Loucy (cell line): Measurements from ENCODE around the gene CELF3.
A peak's percentile ranks its signal among the peaks of the same experiment; 100 is the strongest.

Experiments used
- H2AFZ ChIP-seq: fragments of 200-600 bp; sonication (generic); 2 replicates; pipeline ENCODE4 v1.6.0; 2016; ENCODE audit warnings: antibody characterized with exemption, mild to moderate bottlenecking, low read length, moderate library complexity
- H3F3A ChIP-seq: fragments of 200-600 bp; 2 replicates; pipeline ENCODE4 v1.6.0; 2016; ENCODE audit warnings: antibody characterized with exemption, low read depth, mild to moderate bottlenecking
- H3K27me3 ChIP-seq: fragments of 200-600 bp; sonication (generic); 2 replicates; pipeline ENCODE4 v1.6.1; 2014; ENCODE audit warnings: low read length, mild to moderate bottlenecking; ENCODE audit not compliant: insufficient read depth, poor library complexity, severe bottlenecking
- H3K36me3 ChIP-seq: fragments of 200-600 bp; sonication (generic); 2 replicates; pipeline ENCODE4 v1.6.1; 2016; ENCODE audit warnings: low read length; ENCODE audit not compliant: insufficient read depth
- H3K4me1 ChIP-seq: fragments of 200-600 bp; sonication (generic); 2 replicates; pipeline ENCODE4 v1.5.1; 2014; ENCODE audit warnings: low read length, mild to moderate bottlenecking; ENCODE audit not compliant: insufficient read depth, poor library complexity, severe bottlenecking
- H3K4me2 ChIP-seq: fragments of 200-600 bp; sonication (generic); 2 replicates; pipeline ENCODE4 v1.6.0; 2014; ENCODE audit warnings: antibody characterized with exemption, low read length, low read depth, mild to moderate bottlenecking; ENCODE audit not compliant: poor library complexity, severe bottlenecking
- H3K4me3 ChIP-seq: fragments of 200-600 bp; sonication (generic); 2 replicates; pipeline ENCODE4 v1.5.1; 2014; ENCODE audit warnings: low read length, mild to moderate bottlenecking, mixed read lengths; ENCODE audit not compliant: poor library complexity, severe bottlenecking
- H3K79me2 ChIP-seq: fragments of 200-600 bp; sonication (generic); 2 replicates; pipeline ENCODE4 v1.6.1; 2014; ENCODE audit warnings: low read length; ENCODE audit not compliant: insufficient read depth
- H3K9ac ChIP-seq: fragments of 200-600 bp; sonication (generic); 2 replicates; pipeline ENCODE4 v1.6.0; 2014; ENCODE audit warnings: mild to moderate bottlenecking, low read depth, low read length, moderate library complexity; ENCODE audit not compliant: poor library complexity, severe bottlenecking
- H3K9me2 ChIP-seq: fragments of 200-600 bp; sonication (generic); replicated peaks from 2 replicates; pipeline ENCODE4 v1.6.1; 2016; ENCODE audit warnings: low read depth, low read length, mixed read lengths
- H3K9me3 ChIP-seq: fragments of 200-600 bp; sonication (generic); 2 replicates; pipeline ENCODE4 v1.6.1; 2014; ENCODE audit warnings: mild to moderate bottlenecking, antibody characterized with exemption, low read length, low read depth; ENCODE audit not compliant: insufficient read depth
- H4K20me1 ChIP-seq: fragments of 200-600 bp; sonication (generic); 2 replicates; pipeline ENCODE4 v1.6.0; 2014; ENCODE audit warnings: antibody characterized with exemption, low read length, mild to moderate bottlenecking; ENCODE audit not compliant: insufficient read depth, poor library complexity, severe bottlenecking
- EZH2phosphoT487 ChIP-seq: fragments of 200-600 bp; IDR thresholded peaks from 2 replicates; pipeline ENCODE4 v1.6.1; 2018; ENCODE audit warnings: antibody characterized with exemption, mild to moderate bottlenecking, moderate library complexity, borderline replicate concordance
- TF ChIP-seq, protein P1 (sequence below): fragments of 200-600 bp; sonication (generic); conservative IDR thresholded peaks from 2 replicates; pipeline ENCODE4 v1.5.1; 2014; ENCODE audit warnings: mild to moderate bottlenecking, antibody characterized with exemption, low read length

CELF3 gene

DNA sequence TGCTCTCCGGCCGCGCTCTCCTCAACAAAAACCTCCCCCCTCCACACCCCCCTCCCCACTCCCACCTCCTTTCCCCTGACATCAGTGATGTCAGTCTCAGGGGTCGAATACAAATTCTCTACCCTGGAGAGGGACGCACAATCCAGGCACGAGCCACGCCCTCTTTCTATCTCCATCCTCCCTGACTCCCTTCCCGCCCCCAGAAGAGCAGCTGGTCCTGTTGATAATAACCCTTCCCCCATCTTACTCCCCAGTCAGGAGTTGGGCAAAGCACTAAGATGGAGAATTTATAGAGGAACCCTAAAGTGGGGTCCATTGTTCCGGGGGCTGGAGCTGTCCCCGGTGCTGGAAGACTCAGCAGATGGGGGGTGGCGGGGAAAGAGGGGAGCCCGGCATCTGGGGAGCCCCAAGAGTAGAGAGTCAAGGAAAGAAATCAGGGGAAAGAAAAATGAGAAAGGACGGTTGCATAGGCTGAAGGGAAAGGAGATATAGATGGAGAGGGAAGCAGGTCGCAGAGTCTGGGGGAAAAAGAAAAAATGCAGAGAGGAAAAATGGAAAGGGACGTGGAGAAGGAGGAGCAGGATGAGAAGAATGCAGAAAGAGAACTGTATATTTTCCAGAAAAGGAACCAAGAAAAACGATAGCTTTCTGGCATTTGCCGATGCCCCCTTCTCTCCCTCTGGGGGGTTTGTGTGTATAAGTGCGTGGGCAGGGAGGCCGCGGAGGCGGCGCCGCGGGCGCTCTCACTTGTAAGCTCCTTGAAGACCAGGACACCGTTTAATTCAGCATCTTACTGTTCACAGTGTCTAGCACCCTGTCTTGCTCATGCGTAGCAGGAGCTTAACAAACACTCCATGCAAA is at the start of gene CELF3:
CELF3 (minus strand) TSS at position 33 of the 861 bp plus-strand sequence. CDS start 783 bp downstream, outside the sequence.
- H3K36me3 ChIP-seq, result no peaks in the 10 kb centered on the region
- no peaks in the 10 kb centered on the region for H3K9me2 ChIP-seq
- H2AFZ ChIP-seq, result no peak within 1 kb of the TSS
- no peak within 1 kb of the TSS for H3K9ac ChIP-seq
- no peaks in the 10 kb centered on the region for H4K20me1 ChIP-seq
- H3K9me3 ChIP-seq, result no peaks in the 10 kb centered on the region
- no peaks in the 10 kb centered on the region for H3F3A ChIP-seq
- no peaks in the 10 kb centered on the region for H3K79me2 ChIP-seq
- H3K4me1 ChIP-seq, result peaks cover 7% of the 10 kb centered on the region
- TF ChIP-seq EZH2phosphoT487, result no peak
- TF ChIP-seq, protein P1, sequence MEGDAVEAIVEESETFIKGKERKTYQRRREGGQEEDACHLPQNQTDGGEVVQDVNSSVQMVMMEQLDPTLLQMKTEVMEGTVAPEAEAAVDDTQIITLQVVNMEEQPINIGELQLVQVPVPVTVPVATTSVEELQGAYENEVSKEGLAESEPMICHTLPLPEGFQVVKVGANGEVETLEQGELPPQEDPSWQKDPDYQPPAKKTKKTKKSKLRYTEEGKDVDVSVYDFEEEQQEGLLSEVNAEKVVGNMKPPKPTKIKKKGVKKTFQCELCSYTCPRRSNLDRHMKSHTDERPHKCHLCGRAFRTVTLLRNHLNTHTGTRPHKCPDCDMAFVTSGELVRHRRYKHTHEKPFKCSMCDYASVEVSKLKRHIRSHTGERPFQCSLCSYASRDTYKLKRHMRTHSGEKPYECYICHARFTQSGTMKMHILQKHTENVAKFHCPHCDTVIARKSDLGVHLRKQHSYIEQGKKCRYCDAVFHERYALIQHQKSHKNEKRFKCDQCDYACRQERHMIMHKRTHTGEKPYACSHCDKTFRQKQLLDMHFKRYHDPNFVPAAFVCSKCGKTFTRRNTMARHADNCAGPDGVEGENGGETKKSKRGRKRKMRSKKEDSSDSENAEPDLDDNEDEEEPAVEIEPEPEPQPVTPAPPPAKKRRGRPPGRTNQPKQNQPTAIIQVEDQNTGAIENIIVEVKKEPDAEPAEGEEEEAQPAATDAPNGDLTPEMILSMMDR, result no peak
- H3K27me3 ChIP-seq, result no peaks in the 10 kb centered on the region
- no peak within 1 kb of the TSS for H3K4me2 ChIP-seq
- H3K4me3 ChIP-seq, result no peak within 1 kb of the TSS

DNA sequence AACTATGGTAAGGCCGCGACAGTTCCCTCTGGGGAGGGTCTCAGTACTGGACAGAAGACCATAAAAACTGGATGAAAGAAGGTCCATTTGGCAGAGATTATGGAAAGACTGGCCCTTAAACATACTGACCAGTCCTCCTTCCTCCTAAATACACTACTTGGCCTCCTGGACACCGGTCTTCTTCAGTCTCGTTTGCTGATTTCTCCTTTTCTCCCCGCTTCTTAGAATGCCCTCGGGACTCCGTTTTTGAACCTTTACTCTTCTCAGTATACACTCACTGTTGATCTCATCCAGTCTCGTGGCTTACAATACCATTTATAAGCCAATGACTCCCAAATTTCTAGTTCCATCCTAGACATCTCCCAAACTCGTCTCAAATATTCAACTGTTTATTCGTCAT is 47.4 kb upstream of the CELF3 start:
- peaks cover 26% of the 10 kb centered on the region for H3K79me2 ChIP-seq
- H3K9me2 ChIP-seq, result no peaks in the 10 kb centered on the region
- no peaks in the 10 kb centered on the region for H4K20me1 ChIP-seq
- H3K4me3 ChIP-seq, result peak overlapping the region; percentile 96
- H3K9me3 ChIP-seq, result no peaks in the 10 kb centered on the region
- peak overlapping the region; percentile 90 for H3K4me2 ChIP-seq
- H2AFZ ChIP-seq, result peak overlapping the region; percentile 86; the same call in 1 of the 2 replicates
- H3K4me1 ChIP-seq, result peaks cover 18% of the 10 kb centered on the region
- peaks cover 11% of the 10 kb centered on the region; the same call in 1 of the 2 replicates for H3K36me3 ChIP-seq
- TF ChIP-seq EZH2phosphoT487, result no peak
- TF ChIP-seq, protein P1, result no peak
- no peaks in the 10 kb centered on the region for H3K27me3 ChIP-seq
- no peaks in the 10 kb centered on the region for H3F3A ChIP-seq
- H3K9ac ChIP-seq, result peak overlapping the region; percentile 86

DNA sequence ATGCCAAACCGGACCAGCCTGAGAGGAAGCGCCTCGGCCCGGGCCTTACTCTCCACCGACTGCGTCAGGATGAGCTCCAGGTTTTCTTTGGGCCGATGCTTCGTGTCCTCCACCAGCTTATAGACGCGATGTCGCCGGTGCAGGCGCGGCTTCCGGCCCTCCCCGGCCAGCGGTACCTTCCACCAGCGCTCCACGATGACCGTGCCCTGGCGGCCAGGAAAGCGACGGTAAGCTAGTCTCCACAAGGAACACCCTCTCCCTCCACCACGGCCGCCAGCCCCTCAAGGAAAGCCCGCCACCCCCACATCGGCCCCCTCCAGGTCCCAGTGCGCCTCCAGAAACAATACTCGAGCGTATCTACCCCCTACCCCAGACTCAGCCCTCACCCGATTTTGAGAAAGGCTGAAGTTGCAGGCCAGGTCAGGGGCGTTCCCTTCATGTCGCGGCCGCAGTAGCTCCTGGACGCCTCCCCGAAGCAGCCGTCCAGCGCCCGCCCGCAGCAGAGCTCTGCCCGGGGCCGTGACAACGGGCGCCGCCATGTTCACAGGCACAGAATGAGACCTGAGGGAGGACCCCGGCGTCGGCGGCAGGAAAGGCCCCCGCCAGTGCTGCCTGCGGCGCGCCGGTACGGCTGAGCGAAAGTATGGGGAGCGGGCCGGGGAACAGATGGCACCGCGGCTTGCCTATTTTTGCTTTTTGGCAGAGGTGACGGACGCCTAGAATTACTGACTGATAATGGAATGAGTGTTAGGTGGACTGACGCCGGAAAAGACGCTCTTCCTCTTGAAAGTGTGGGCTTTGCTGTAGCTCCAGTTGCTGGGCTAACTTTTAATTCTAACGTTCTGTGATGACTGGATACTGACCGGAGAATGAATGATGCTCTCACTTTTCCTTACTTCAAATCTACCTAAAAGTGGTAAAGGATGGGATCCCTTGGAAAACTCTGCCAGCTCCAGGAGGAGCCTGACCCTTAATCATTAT is 46.6 kb upstream of the CELF3 start, which contains the start of gene MRPL9:
MRPL9 (minus strand) TSS at position 556 of the 981 bp plus-strand sequence; CDS start at position 539, 17 bp downstream.
- Histone ChIP-seq H3K9me2 (no peaks in the 10 kb centered on the region), H3K36me3 (peaks cover 12% of the 10 kb centered on the region; the same call in 1 of the 2 replicates), H3K9me3 (no peaks in the 10 kb centered on the region), H3K9ac (peak within 1 kb of the TSS; percentile 86), H3K27me3 (no peaks in the 10 kb centered on the region), H3K79me2 (peaks cover 26% of the 10 kb centered on the region), H3K4me3 (peak within 1 kb of the TSS; percentile 96), H4K20me1 (no peaks in the 10 kb centered on the region), H2AFZ (peak within 1 kb of the TSS; percentile 86), H3F3A (no peaks in the 10 kb centered on the region), H3K4me1 (peaks cover 18% of the 10 kb centered on the region), H3K4me2 (peak within 1 kb of the TSS; percentile 90)
- TF ChIP-seq, protein P1, result no peak
- TF ChIP-seq EZH2phosphoT487, result no peak
